Endothelial cell (in vitro differentiated cells): Measurements from ENCODE around the gene MFAP4. TPM values are rescaled to one million over a fixed set of nuclear protein-coding genes. Genes with fewer than 3 reads are reported as not detected.
"Not testable (repeated sequence)": the region's sequence is repeated elsewhere in the genome, so short reads cannot be mapped to it uniquely, and the experiment has no call there.

ENCODE experiments used
- DNase-seq: peaks from one replicate; pipeline ENCODE4 v3.0.0; 2021; ENCODE audit warnings: low spot score
- H3K27ac Mint-ChIP-seq: one replicate; pipeline ENCODE4 v1.8.0; 2021; ENCODE audit warnings: mixed read lengths, inconsistent platforms; ENCODE audit not compliant: unreplicated experiment
- H3K27me3 Mint-ChIP-seq: one replicate; pipeline ENCODE4 v1.8.0; 2021; ENCODE audit warnings: mild to moderate bottlenecking, moderate library complexity, mixed read lengths, inconsistent platforms; ENCODE audit not compliant: unreplicated experiment
- H3K36me3 Mint-ChIP-seq: one replicate; pipeline ENCODE4 v1.8.0; 2021; ENCODE audit warnings: mild to moderate bottlenecking, low read depth, mixed read lengths, inconsistent platforms; ENCODE audit not compliant: unreplicated experiment
- H3K4me1 Mint-ChIP-seq: one replicate; pipeline ENCODE4 v1.8.0; 2021; ENCODE audit warnings: mild to moderate bottlenecking, mixed read lengths, inconsistent platforms; ENCODE audit not compliant: unreplicated experiment
- H3K4me3 Mint-ChIP-seq: one replicate; pipeline ENCODE4 v1.8.0; 2021; ENCODE audit warnings: mild to moderate bottlenecking, mixed read lengths, inconsistent platforms; ENCODE audit not compliant: unreplicated experiment
- H3K9me3 Mint-ChIP-seq: one replicate; pipeline ENCODE4 v1.8.0; 2021; ENCODE audit warnings: mixed read lengths, inconsistent platforms; ENCODE audit not compliant: unreplicated experiment
- total RNA-seq: library from RNA; stranded (reverse); fragmentation: NEBNext Ultra II Directional; extraction: Animal tissue kit (Norgen Biotek cat#: 25700); gene quantifications from one replicate; pipeline ENCODE4 v1.2.1, GENCODE V29; 2021; ENCODE audit not compliant: unreplicated experiment
- TF ChIP-seq, protein P1 (sequence below): fragments of 200-600 bp; sonication (generic); IDR thresholded peaks from one replicate; pipeline ENCODE4 v1.5.0; 2021; ENCODE audit warnings: antibody characterized with exemption; ENCODE audit not compliant: unreplicated experiment

Gene MFAP4
- total RNA-seq, 1 donor from 2014 or later: 0.67 TPM

DNA sequence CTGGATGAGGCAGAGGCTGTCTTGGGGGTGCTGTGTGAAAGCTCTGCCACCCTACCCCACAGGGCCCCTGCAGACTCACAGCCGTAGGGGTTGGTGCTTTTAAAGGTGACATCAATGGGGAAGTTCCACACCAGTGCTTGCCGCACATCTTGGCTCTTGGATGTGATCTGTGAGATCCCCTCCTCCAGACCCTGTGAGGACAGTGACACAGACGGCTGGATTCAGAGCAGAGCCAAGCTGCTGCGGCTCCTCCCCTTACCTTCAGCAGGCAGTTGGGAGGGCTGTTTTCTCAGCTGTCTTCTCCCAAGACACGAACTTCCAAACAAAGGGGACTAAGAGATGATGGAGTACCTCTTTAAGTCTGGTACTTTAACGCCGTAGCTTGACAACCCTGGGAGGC, 29.2 kb downstream of the MFAP4 start:
- Mint-ChIP-seq H3K36me3 (no peaks in the 10 kb centered on the region), H3K4me1 (peaks cover 8% of the 10 kb centered on the region), H3K4me3 (no peak overlapping the region), H3K9me3 (no peaks in the 10 kb centered on the region), H3K27ac (no peak overlapping the region), H3K27me3 (peaks cover 9% of the 10 kb centered on the region)
- DNase-seq: no peak
- TF ChIP-seq, protein P1, sequence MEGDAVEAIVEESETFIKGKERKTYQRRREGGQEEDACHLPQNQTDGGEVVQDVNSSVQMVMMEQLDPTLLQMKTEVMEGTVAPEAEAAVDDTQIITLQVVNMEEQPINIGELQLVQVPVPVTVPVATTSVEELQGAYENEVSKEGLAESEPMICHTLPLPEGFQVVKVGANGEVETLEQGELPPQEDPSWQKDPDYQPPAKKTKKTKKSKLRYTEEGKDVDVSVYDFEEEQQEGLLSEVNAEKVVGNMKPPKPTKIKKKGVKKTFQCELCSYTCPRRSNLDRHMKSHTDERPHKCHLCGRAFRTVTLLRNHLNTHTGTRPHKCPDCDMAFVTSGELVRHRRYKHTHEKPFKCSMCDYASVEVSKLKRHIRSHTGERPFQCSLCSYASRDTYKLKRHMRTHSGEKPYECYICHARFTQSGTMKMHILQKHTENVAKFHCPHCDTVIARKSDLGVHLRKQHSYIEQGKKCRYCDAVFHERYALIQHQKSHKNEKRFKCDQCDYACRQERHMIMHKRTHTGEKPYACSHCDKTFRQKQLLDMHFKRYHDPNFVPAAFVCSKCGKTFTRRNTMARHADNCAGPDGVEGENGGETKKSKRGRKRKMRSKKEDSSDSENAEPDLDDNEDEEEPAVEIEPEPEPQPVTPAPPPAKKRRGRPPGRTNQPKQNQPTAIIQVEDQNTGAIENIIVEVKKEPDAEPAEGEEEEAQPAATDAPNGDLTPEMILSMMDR: no peak

- TF ChIP-seq, protein P1: no peak
- Mint-ChIP-seq H3K9me3 (no peaks in the 10 kb centered on the region), H3K36me3 (no peaks in the 10 kb centered on the region), H3K27ac (no peak overlapping the region), H3K27me3 (peaks cover 9% of the 10 kb centered on the region), H3K4me1 (peaks cover 8% of the 10 kb centered on the region), H3K4me3 (no peak overlapping the region)
- DNase-seq: no peak
Measured at GRCh38 chr17:19357351-19357750, 29.6 kb downstream of the MFAP4 start.

- H3K36me3 Mint-ChIP-seq: no peaks in the 10 kb centered on the region
- H3K9me3 Mint-ChIP-seq: no peaks in the 10 kb centered on the region
- H3K4me3 Mint-ChIP-seq: no peak overlapping the region
- no peak for DNase-seq
- no peak overlapping the region for H3K27ac Mint-ChIP-seq
- TF ChIP-seq, protein P1: no peak
- peaks cover 2% of the 10 kb centered on the region for H3K27me3 Mint-ChIP-seq
- H3K4me1 Mint-ChIP-seq: no peaks in the 10 kb centered on the region
Measured at GRCh38 chr17:19354748-19355147, 32.2 kb downstream of the MFAP4 start.

DNA sequence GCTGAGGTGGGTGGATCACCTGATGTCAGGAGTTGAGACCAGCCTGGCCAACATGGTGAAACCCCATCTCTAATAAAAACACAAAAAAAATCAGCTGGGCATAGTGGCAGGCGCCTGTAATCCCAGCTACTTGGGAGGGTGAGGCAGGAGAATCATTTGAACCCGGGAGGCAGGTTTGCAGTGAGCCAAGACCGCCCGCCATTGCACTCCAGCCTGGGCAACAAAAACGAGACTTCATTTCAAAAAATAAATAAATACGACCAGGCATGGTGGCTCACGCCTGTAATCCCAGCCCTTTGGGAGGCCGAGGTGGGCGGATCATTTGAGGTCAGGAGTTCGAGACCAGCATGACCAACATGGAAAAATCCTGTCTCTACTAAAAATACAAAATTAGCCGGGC, 33.6 kb downstream of the MFAP4 start:
- not testable (repeated sequence) for DNase-seq, H3K9me3 Mint-ChIP-seq, H3K27me3 Mint-ChIP-seq, H3K36me3 Mint-ChIP-seq, H3K4me3 Mint-ChIP-seq, H3K27ac Mint-ChIP-seq, H3K4me1 Mint-ChIP-seq

- H3K9me3 Mint-ChIP-seq: no peaks in the 10 kb centered on the region
- TF ChIP-seq, protein P1: no peak
- no peak overlapping the region for H3K4me3 Mint-ChIP-seq
- H3K27me3 Mint-ChIP-seq: peaks cover 2% of the 10 kb centered on the region
- H3K27ac Mint-ChIP-seq: no peak overlapping the region
- no peaks in the 10 kb centered on the region for H3K4me1 Mint-ChIP-seq
- no peak for DNase-seq
- no peaks in the 10 kb centered on the region for H3K36me3 Mint-ChIP-seq
Measured at GRCh38 chr17:19348806-19349205, 38.2 kb downstream of the MFAP4 start.

- H3K4me1 Mint-ChIP-seq: no peaks in the 10 kb centered on the region
- no peak overlapping the region for H3K27ac Mint-ChIP-seq
- TF ChIP-seq, protein P1: no peak
- no peak for DNase-seq
- H3K36me3 Mint-ChIP-seq: no peaks in the 10 kb centered on the region
- peaks cover 2% of the 10 kb centered on the region for H3K27me3 Mint-ChIP-seq
- no peaks in the 10 kb centered on the region for H3K9me3 Mint-ChIP-seq
- no peak overlapping the region for H3K4me3 Mint-ChIP-seq
Measured at GRCh38 chr17:19348081-19348650, 38.8 kb downstream of the MFAP4 start.
